Measurements from ENCODE around the gene SLC1A5.

The SLC1A5 gene

DNA sequence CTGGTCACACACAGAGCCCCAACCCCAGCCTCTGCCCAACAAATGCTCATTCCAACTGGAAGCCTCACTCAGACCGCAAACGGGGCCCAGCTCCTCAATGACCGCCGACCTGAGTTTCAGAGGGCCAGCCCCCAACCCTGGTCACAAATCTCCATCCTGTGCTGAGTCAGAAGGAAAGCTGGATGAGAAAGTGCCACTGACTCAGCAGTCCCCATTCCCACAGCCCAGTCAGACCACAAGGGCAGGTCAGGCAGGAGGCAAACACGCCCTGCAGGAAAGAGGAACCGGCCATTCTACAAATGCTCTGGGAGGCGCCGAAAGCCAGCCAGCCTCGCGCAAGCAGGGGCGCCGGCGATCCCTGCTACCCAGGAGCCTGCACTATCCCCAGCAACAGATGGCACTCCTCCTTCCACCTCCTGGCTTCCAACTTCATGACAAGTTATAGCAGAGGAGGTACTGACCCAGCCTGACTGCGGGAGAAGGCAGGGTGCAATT, 57.3 kb downstream of the SLC1A5 start:
- Histone ChIP-seq H3K9ac (ENCODE audit: insufficient read length, low read depth) (no peak overlapping the region), H3K36me3 (ENCODE audit: insufficient read depth, insufficient read length, low read length) (peaks cover 83% of the 10 kb centered on the region), H3K9me3 (ENCODE audit: insufficient read depth, low read length) (no peaks in the 10 kb centered on the region), H3K4me3 (ENCODE audit: insufficient read length, low read depth) (no peak overlapping the region), H3K27me3 (ENCODE audit: insufficient read depth, insufficient read length) (no peaks in the 10 kb centered on the region), H3K4me1 (ENCODE audit: insufficient read depth, insufficient read length) (peaks cover 40% of the 10 kb centered on the region)
- TF ChIP-seq SUZ12 (IDR thresholded peaks at IDR 0.05; ENCODE audit: extremely low read depth, insufficient read depth, insufficient read length): no peak
- no peak for TF ChIP-seq ZNF274 (IDR thresholded peaks at IDR 0.05; ENCODE audit: low read depth, low read length)
- no peak for TF ChIP-seq YY1 (IDR thresholded peaks at IDR 0.05; ENCODE audit: insufficient read depth, insufficient read length)
- no peak for DNase-seq (ENCODE audit: low read depth, low spot score)

DNA sequence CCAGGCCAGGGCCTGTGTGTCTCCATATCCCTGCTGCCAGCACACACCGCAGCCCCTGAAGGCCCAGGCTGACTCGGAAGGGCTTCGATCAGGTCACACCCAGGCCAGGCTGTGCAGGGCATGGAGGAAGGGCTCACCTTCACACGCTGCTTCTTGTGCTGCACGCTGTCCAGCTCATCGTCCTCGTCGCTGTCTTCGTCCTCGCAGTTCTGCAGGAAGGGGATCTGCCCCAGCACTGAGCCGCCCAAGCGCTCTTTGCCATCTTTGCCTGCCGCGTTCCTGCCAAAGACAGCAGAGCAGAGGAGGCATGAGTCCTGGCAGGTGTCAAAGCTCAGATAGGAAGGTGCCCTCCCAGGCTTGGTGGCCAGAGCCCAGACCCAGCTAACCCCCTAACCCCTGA, 57.8 kb downstream of the SLC1A5 start:
- Histone ChIP-seq H3K9ac (ENCODE audit: insufficient read length, low read depth) (no peak overlapping the region), H3K27me3 (ENCODE audit: insufficient read depth, insufficient read length) (no peaks in the 10 kb centered on the region), H3K4me1 (ENCODE audit: insufficient read depth, insufficient read length) (peaks cover 40% of the 10 kb centered on the region), H3K9me3 (ENCODE audit: insufficient read depth, low read length) (no peaks in the 10 kb centered on the region), H3K4me3 (ENCODE audit: insufficient read length, low read depth) (no peak overlapping the region), H3K36me3 (ENCODE audit: insufficient read depth, insufficient read length, low read length) (peaks cover 87% of the 10 kb centered on the region)
- DNase-seq (ENCODE audit: low read depth, low spot score): no peak
- TF ChIP-seq YY1 (IDR thresholded peaks at IDR 0.05; ENCODE audit: insufficient read depth, insufficient read length) (no peak), ZNF274 (IDR thresholded peaks at IDR 0.05; ENCODE audit: low read depth, low read length) (no peak), SUZ12 (IDR thresholded peaks at IDR 0.05; ENCODE audit: extremely low read depth, insufficient read depth, insufficient read length) (no peak)

GRCh38 chr19:46730187-46730586, 58.2 kb downstream of the SLC1A5 start:
- peaks cover 88% of the 10 kb centered on the region for H3K36me3 ChIP-seq (ENCODE audit: insufficient read depth, insufficient read length, low read length)

GRCh38 chr19:46729696-46730095, 58.7 kb downstream of the SLC1A5 start:
- Histone ChIP-seq H3K4me1 (ENCODE audit: insufficient read depth, insufficient read length) (peaks cover 40% of the 10 kb centered on the region), H3K27me3 (ENCODE audit: insufficient read depth, insufficient read length) (no peaks in the 10 kb centered on the region), H3K9me3 (ENCODE audit: insufficient read depth, low read length) (no peaks in the 10 kb centered on the region), H3K4me3 (ENCODE audit: insufficient read length, low read depth) (no peak overlapping the region), H3K9ac (ENCODE audit: insufficient read length, low read depth) (no peak overlapping the region), H3K36me3 (ENCODE audit: insufficient read depth, insufficient read length, low read length) (peaks cover 91% of the 10 kb centered on the region)
- no peak for DNase-seq (ENCODE audit: low read depth, low spot score)
- TF ChIP-seq ZNF274 (IDR thresholded peaks at IDR 0.05; ENCODE audit: low read depth, low read length): no peak
- no peak for TF ChIP-seq YY1 (IDR thresholded peaks at IDR 0.05; ENCODE audit: insufficient read depth, insufficient read length)
- no peak for TF ChIP-seq SUZ12 (IDR thresholded peaks at IDR 0.05; ENCODE audit: extremely low read depth, insufficient read depth, insufficient read length)

More at GRCh38 chr19:46730187-46730586, 58.2 kb downstream of the SLC1A5 start:
- Histone ChIP-seq H3K9me3 (ENCODE audit: insufficient read depth, low read length) (no peaks in the 10 kb centered on the region), H3K4me1 (ENCODE audit: insufficient read depth, insufficient read length) (peaks cover 40% of the 10 kb centered on the region), H3K4me3 (ENCODE audit: insufficient read length, low read depth) (no peak overlapping the region), H3K27me3 (ENCODE audit: insufficient read depth, insufficient read length) (no peaks in the 10 kb centered on the region), H3K9ac (ENCODE audit: insufficient read length, low read depth) (no peak overlapping the region)
- no peak for DNase-seq (ENCODE audit: low read depth, low spot score)
- TF ChIP-seq SUZ12 (IDR thresholded peaks at IDR 0.05; ENCODE audit: extremely low read depth, insufficient read depth, insufficient read length) (no peak), YY1 (IDR thresholded peaks at IDR 0.05; ENCODE audit: insufficient read depth, insufficient read length) (no peak), ZNF274 (IDR thresholded peaks at IDR 0.05; ENCODE audit: low read depth, low read length) (no peak)

DNA sequence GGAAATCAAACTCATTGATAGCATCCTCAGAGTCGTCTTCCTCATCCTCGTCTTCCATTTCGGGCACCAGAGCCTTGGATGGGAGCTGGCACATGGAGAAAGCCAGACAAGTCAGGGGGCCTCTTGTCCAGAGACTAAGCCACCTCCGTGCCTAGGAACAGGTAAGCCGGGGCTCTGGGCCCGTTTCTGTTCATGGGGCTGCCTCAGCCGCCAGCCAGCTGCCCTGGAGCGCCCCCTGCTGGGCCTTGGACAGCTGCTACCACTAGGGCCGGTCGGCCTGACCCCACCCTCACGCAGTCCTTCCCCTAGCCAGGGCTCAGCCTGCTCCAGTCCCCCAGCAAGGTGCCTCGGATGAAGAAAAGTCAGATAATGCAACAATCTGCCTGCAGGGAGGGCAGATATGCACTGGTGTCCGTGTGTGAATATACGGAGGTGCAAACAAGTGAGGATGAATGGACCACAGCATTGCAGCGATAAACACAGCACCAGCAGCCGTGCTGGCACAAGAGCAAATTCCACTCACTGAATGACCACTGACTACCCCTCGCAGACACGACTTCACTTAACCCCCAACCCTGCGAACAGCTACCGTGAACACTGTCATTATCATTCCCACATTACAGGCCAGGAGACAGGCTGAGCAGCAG, 59.6 kb downstream of the SLC1A5 start:
- Histone ChIP-seq H3K36me3 (ENCODE audit: insufficient read depth, insufficient read length, low read length) (peaks cover 95% of the 10 kb centered on the region), H3K27me3 (ENCODE audit: insufficient read depth, insufficient read length) (no peaks in the 10 kb centered on the region), H3K4me1 (ENCODE audit: insufficient read depth, insufficient read length) (peaks cover 40% of the 10 kb centered on the region), H3K9me3 (ENCODE audit: insufficient read depth, low read length) (no peaks in the 10 kb centered on the region), H3K9ac (ENCODE audit: insufficient read length, low read depth) (no peak overlapping the region), H3K4me3 (ENCODE audit: insufficient read length, low read depth) (no peak overlapping the region)
- DNase-seq (ENCODE audit: low read depth, low spot score): no peak
- TF ChIP-seq SUZ12 (IDR thresholded peaks at IDR 0.05; ENCODE audit: extremely low read depth, insufficient read depth, insufficient read length) (no peak), ZNF274 (IDR thresholded peaks at IDR 0.05; ENCODE audit: low read depth, low read length) (no peak), YY1 (IDR thresholded peaks at IDR 0.05; ENCODE audit: insufficient read depth, insufficient read length) (no peak)

DNA sequence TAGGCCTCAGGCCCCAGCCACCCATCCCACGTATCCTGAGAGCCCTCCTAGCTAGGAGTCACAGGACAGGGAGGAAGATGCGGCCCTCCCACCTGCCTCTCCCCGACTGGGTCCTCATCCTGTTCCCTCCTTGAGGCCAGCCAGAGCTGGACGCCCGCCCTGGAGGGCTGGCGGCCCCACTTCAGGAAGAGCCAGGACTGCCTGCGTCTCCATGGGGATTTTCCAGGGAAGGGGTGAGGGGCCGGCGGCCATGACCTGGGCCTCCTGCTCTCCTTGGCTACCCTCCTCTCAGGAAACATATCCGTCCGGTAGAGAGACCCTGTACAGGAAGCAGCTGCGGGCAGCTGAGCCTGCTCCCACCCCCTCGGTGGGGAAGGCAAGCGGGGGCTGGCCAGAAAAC, 60.2 kb downstream of the SLC1A5 start:
- TF ChIP-seq ZNF274 (IDR thresholded peaks at IDR 0.05; ENCODE audit: low read depth, low read length) (no peak), SUZ12 (IDR thresholded peaks at IDR 0.05; ENCODE audit: extremely low read depth, insufficient read depth, insufficient read length) (no peak), YY1 (IDR thresholded peaks at IDR 0.05; ENCODE audit: insufficient read depth, insufficient read length) (no peak)
- H3K4me3 ChIP-seq (ENCODE audit: insufficient read length, low read depth): no peak overlapping the region
- no peak for DNase-seq (ENCODE audit: low read depth, low spot score)

DNA sequence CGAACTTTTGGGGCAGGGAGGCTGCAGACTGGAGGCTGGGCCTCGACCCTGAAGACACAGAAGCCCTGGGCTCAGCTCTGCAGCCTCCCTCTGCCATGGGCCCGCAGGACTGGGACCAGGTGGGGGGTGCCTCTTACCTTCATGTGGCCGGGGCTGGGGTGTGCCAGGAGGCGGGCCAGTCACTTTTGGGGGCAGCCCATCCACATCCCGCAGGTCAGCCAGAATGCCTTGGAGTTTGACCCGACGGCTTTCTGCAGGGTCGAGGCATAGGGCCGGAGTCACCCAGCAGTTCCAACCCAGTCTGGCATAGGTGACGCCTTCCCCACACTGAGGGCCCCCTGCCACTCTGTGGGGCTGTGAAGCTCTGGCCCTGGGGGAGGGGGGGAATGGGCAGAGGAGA, 60.6 kb downstream of the SLC1A5 start:
- Histone ChIP-seq H3K27me3 (ENCODE audit: insufficient read depth, insufficient read length) (no peaks in the 10 kb centered on the region), H3K4me1 (ENCODE audit: insufficient read depth, insufficient read length) (peaks cover 38% of the 10 kb centered on the region), H3K36me3 (ENCODE audit: insufficient read depth, insufficient read length, low read length) (peaks cover 95% of the 10 kb centered on the region), H3K9me3 (ENCODE audit: insufficient read depth, low read length) (no peaks in the 10 kb centered on the region), H3K4me3 (ENCODE audit: insufficient read length, low read depth) (no peak overlapping the region), H3K9ac (ENCODE audit: insufficient read length, low read depth) (peak overlapping the region; percentile 42)
- no peak for DNase-seq (ENCODE audit: low read depth, low spot score)
- TF ChIP-seq ZNF274 (IDR thresholded peaks at IDR 0.05; ENCODE audit: low read depth, low read length) (no peak), SUZ12 (IDR thresholded peaks at IDR 0.05; ENCODE audit: extremely low read depth, insufficient read depth, insufficient read length) (no peak), YY1 (IDR thresholded peaks at IDR 0.05; ENCODE audit: insufficient read depth, insufficient read length) (no peak)

More for the DNA sequence above, 60.2 kb downstream of the SLC1A5 start:
- H3K36me3 ChIP-seq (ENCODE audit: insufficient read depth, insufficient read length, low read length): peaks cover 95% of the 10 kb centered on the region
- no peaks in the 10 kb centered on the region for H3K9me3 ChIP-seq (ENCODE audit: insufficient read depth, low read length)
- H3K4me1 ChIP-seq (ENCODE audit: insufficient read depth, insufficient read length): peaks cover 37% of the 10 kb centered on the region
- no peaks in the 10 kb centered on the region for H3K27me3 ChIP-seq (ENCODE audit: insufficient read depth, insufficient read length)
- H3K9ac ChIP-seq (ENCODE audit: insufficient read length, low read depth): peak overlapping the region; percentile 42

Data from NT2/D1 (cell line).